K562 (cell line): ENCODE results near the gene UBAC2. TPM values are rescaled to one million over a fixed set of nuclear protein-coding genes. Genes with fewer than 3 reads are reported as not detected.

ENCODE experiments used
- ATAC-seq: fragments of 200-7000 bp; cut with Tn5 transposase; 3 replicates; pipeline ENCODE4 v1.9.1; 2020; ENCODE audit warnings: moderate library complexity
- BruUV-seq: library from RNA; stranded (reverse); fragments of 400-500 nt; replicated peaks from 2 replicates; lab custom pipeline; 2021; lab: Mats Ljungman, UMichigan
- CTCF ChIA-PET: fragments of 300-600 bp; formaldehyde crosslinking; extraction: SDS; loops from one replicate; lab custom pipeline; 2021; ENCODE audit warnings: low intra/inter-chr PET ratio; lab: Yijun Ruan, JAX
- POLR2A ChIA-PET: fragments of 300-600, 350-650 bp; sonication (Branson Sonifier 250); formaldehyde crosslinking; extraction: SDS; loops from one replicate; lab custom pipeline; 2021; ENCODE audit warnings: antibody characterized with exemption, inconsistent platforms; lab: Yijun Ruan, JAX
- DNase-seq, 4 experiments: peaks; one replicate each; pipeline versions ENCODE4 v3.0.0 to v3.0.0-alpha.2; 2011 to 2018; ENCODE audit warnings: low spot score in 3 of 4, mixed read lengths in 3 of 4; ENCODE audit errors: extremely low read depth in 1 of 4
- FAIRE-seq: peaks from 2 replicates; lab custom pipeline; 2011; peaks lifted over from hg19 to GRCh38; lab: Jason Lieb, UNC
- H2AFZ ChIP-seq: 2 replicates; pipeline ENCODE4 v1.6.0; 2011; ENCODE audit warnings: low read depth, low read length, control low read depth, inconsistent platforms
- H3K27ac ChIP-seq: fragments of 200-600 bp; 3 replicates; pipeline ENCODE4 v1.8.0; 2011; ENCODE audit warnings: low read depth, mild to moderate bottlenecking, control low read depth, inconsistent platforms, low read length, moderate library complexity, mixed read lengths; ENCODE audit errors: extremely low read depth
- H3K27me3 ChIP-seq, 2 experiments: fragments of 300-600 bp in 1 of 2; 2 replicates in 1 of 2; 3 replicates in 1 of 2; pipeline versions ENCODE4 v1.6.0 to v1.8.0; 2011; ENCODE audit warnings: inconsistent platforms in 2 of 2, low read length in 2 of 2, mild to moderate bottlenecking in 1 of 2, mixed read lengths in 1 of 2, moderate library complexity in 1 of 2; ENCODE audit not compliant: control insufficient read depth in 2 of 2, insufficient read depth in 2 of 2
- H3K36me3 ChIP-seq: fragments of 300-600 bp; 3 replicates; pipeline ENCODE4 v1.8.0; 2011; ENCODE audit warnings: mild to moderate bottlenecking, low read length, inconsistent platforms; ENCODE audit not compliant: control insufficient read depth, insufficient read depth
- H3K4me1 ChIP-seq, 2 experiments: fragments of 200-600 bp in 1 of 2; replicated peaks in 1 of 2; 2 replicates in 1 of 2; 3 replicates in 1 of 2; pipeline versions ENCODE4 v1.5.1 to v1.8.0; 2011; ENCODE audit warnings: inconsistent platforms in 2 of 2, low read length in 2 of 2, mild to moderate bottlenecking in 1 of 2, mixed read lengths in 1 of 2, moderate library complexity in 1 of 2; ENCODE audit not compliant: control insufficient read depth in 2 of 2, insufficient read depth in 2 of 2
- H3K4me2 ChIP-seq: 2 replicates; pipeline ENCODE4 v1.6.1; 2011; ENCODE audit warnings: low read length, control low read depth, inconsistent platforms, mixed read lengths; ENCODE audit not compliant: insufficient read depth
- H3K4me3 ChIP-seq: fragments of 200-600 bp; sonication (generic), shearing (Covaris generic); 2 replicates; pipeline ENCODE4 v1.5.1; 2016; ENCODE audit warnings: control low read depth, inconsistent platforms
- H3K79me2 ChIP-seq: fragments of 200-600 bp; 3 replicates; pipeline ENCODE4 v1.8.0; 2011; ENCODE audit warnings: low read length, inconsistent platforms; ENCODE audit not compliant: control insufficient read depth, insufficient read depth
- H3K9ac ChIP-seq, 2 experiments: 2 replicates each; pipeline versions ENCODE4 v1.6.0 to v1.6.1; 2011; ENCODE audit warnings: low read depth in 2 of 2, low read length in 2 of 2, control low read depth in 1 of 2, inconsistent platforms in 1 of 2, mild to moderate bottlenecking in 1 of 2, mixed read lengths in 1 of 2; ENCODE audit not compliant: insufficient read depth in 1 of 2
- H3K9me1 ChIP-seq: one replicate; pipeline ENCODE4 v1.6.0; 2011; ENCODE audit warnings: inconsistent platforms, mild to moderate bottlenecking, low read length, moderate library complexity; ENCODE audit not compliant: control insufficient read depth, insufficient read depth
- H3K9me3 ChIP-seq: replicated peaks from 2 replicates; pipeline ENCODE4 v1.5.1; 2011; ENCODE audit warnings: low read depth, low read length, inconsistent platforms; ENCODE audit not compliant: control insufficient read depth, insufficient read depth
- H4K20me1 ChIP-seq: replicated peaks from 2 replicates; pipeline ENCODE4 v1.6.1; 2011; ENCODE audit warnings: low read length, inconsistent platforms, mixed read lengths; ENCODE audit not compliant: control insufficient read depth, insufficient read depth
- GATAD2A ChIP-seq: fragments of 450-650 bp; IDR thresholded peaks from 2 replicates; pipeline ENCODE4 v1.6.1; 2017
- WGBS: fragments of 100-300 bp; shearing (Covaris generic); methylation state at CpG from one replicate; pipeline ENCODE4 v1.1.6; 2016; ENCODE audit warnings: low coverage, mixed read lengths; ENCODE audit not compliant: insufficient coverage; ENCODE audit errors: missing lambda C conversion rate; 5-methylcytosine and 5-hydroxymethylcytosine counted together
- in situ Hi-C: fragments of 300-500 bp; cut with MboI; formaldehyde crosslinking; loops from 4 replicates; pipeline ENCODE4 v1.15.0; 2018; ENCODE audit warnings: inconsistent platforms, mixed read lengths
- intact Hi-C: fragments of 100-400 bp; cut with micrococcal nuclease; formaldehyde crosslinking; loops from 2 replicates; pipeline ENCODE4 v1.14.2; 2022
- polyA plus RNA-seq, 8 experiments: library from polyadenylated mRNA; depleted of rRNA in 4 of 8; stranded (reverse) in 5 of 8; unstranded in 3 of 8; fragments of >200 nt; fragmentation: Nextera tagmentation in 2 of 8; fragmentation: Illumina TruSeq in 1 of 8; extraction: Ambion mirVana in 2 of 8; extraction: Trizol in 1 of 8; gene quantifications; 2 replicates each; pipeline versions ENCODE4 v1.2.1 to v1.2.3, GENCODE V29; 2011 to 2014; ENCODE audit warnings: inconsistent platforms in 1 of 8, missing spikeins in 1 of 8
- total RNA-seq, 7 experiments: library from RNA; depleted of rRNA in 6 of 7; stranded (reverse); fragments of >200 nt in 6 of 7; fragmentation: Illumina TruSeq in 2 of 7; extraction: Trizol in 2 of 7; gene quantifications; 2 replicates each; pipeline versions ENCODE4 v1.2.1 to v1.2.3, GENCODE V29; 2011 to 2021; ENCODE audit warnings: low replicate concordance in 1 of 7
- TF ChIP-seq, protein P1 (sequence below), 2 experiments: fragments of 450-650 bp in 1 of 2; sonication (generic) in 1 of 2; formaldehyde crosslinking in 1 of 2; IDR thresholded peaks in 1 of 2; conservative IDR thresholded peaks in 1 of 2; 2 replicates each; pipeline versions ENCODE4 v1.6.1 to v1.8.1; 2016 to 2023; ENCODE audit warnings: mild to moderate bottlenecking in 2 of 2, moderate library complexity in 2 of 2, inconsistent platforms in 1 of 2, missing genetic modification reagents in 1 of 2

The UBAC2 gene
- total and polyA plus RNA-seq, 9 of the 15 experiments (the other 6 are each of a cell fraction or from before 2014, with no cell fraction given), result 6.0 to 84.1 (median 32.3) TPM

DNA sequence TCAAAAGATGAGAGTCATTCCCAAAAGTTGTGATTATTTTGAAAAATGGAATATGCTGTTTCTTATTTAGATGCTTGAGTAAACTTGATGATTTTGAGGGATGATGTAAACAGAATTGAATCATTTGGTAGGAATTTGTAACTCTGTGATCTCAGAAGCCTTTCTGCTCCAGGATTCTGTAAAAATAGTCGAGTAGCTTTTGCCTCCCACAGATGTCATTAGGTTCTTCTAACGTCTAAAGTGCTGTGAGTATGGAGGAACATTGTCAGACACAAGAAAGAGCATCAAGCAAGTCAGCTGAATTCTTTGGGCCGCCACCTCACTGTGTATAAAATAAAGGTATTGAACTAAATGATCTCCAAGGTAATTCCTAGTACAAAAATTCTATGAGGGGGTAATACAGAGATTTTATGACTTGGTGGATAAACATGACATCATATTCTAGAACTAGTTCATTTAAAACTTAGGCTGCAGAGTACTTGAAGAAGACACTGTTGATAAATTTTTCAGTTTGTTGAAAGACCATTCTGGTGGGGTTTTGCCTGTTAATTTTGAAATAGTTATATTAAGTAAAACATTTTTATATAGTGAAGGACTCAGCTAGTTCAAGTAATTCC, 107.9 kb downstream of the UBAC2 start:
- Histone ChIP-seq H3K4me1 (peaks cover 9 to 30% of the 10 kb centered on the region in 2 experiments), H4K20me1 (no peaks in the 10 kb centered on the region), H3K9ac (no peak overlapping the region), H3K4me3 (no peak overlapping the region), H3K4me2 (no peak overlapping the region), H3K9me1 (no peaks in the 10 kb centered on the region), H3K9me3 (no peaks in the 10 kb centered on the region), H3K27ac (peak overlapping the region; percentile 71; the same call in 2 of the 3 replicates), H3K27me3 (no peaks in the 10 kb centered on the region), H3K36me3 (peaks cover 11% of the 10 kb centered on the region; the same call in 2 of the 3 replicates), H3K79me2 (peaks cover 41% of the 10 kb centered on the region), H2AFZ (no peak overlapping the region)
- ATAC-seq (no peak), FAIRE-seq (no peak), DNase-seq (no peak)
- 100% methylated on average over 1 of the region's 3 CpGs for WGBS
- in situ Hi-C loops, result no loop called here
- intact Hi-C loops, result no loop called here
- ChIA-PET POLR2A (interaction anchor here (0.5 kb wide), 1 partner anchor 73 kb away, joined by 3 read pairs; no protein-coding TSS in a partner anchor), CTCF (no interaction called here)
- no TSS peak for BruUV-seq
- TF ChIP-seq GATAD2A, result no peak
- TF ChIP-seq, protein P1, sequence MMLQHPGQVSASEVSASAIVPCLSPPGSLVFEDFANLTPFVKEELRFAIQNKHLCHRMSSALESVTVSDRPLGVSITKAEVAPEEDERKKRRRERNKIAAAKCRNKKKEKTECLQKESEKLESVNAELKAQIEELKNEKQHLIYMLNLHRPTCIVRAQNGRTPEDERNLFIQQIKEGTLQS (IDR thresholded peaks at IDR 0.05), result 0 out of 2 replicates have a peak, but pooled peaks have one; percentile 30
- TF ChIP-seq, protein P1 (CRISPR knock-in tag; conservative IDR thresholded peaks at IDR 0.05), result no peak
